Nephron (organoid): ENCODE data around the gene CERS5.

Experiments used
- H3K27ac Mint-ChIP-seq, 3 experiments: 2 replicates each; pipeline ENCODE4 v1.8.0; 2020; ENCODE audit warnings: mixed read lengths in 3 of 3, mild to moderate bottlenecking in 2 of 3, moderate library complexity in 1 of 3
- H3K27me3 Mint-ChIP-seq: 2 replicates; pipeline ENCODE4 v1.8.0; 2021; ENCODE audit warnings: low read depth, mild to moderate bottlenecking, moderate library complexity, mixed read lengths
- H3K36me3 Mint-ChIP-seq: 2 replicates; pipeline ENCODE4 v1.8.0; 2020; ENCODE audit warnings: low read depth, mixed read lengths
- H3K4me1 Mint-ChIP-seq: 2 replicates; pipeline ENCODE4 v1.8.0; 2020; ENCODE audit warnings: mixed read lengths
- H3K4me3 Mint-ChIP-seq, 3 experiments: 2 replicates each; pipeline ENCODE4 v1.8.0; 2020; ENCODE audit warnings: mild to moderate bottlenecking in 3 of 3, mixed read lengths in 3 of 3, moderate library complexity in 2 of 3
- H3K9me3 Mint-ChIP-seq: 2 replicates; pipeline ENCODE4 v1.8.0; 2020; ENCODE audit warnings: mixed read lengths
- CTCF ChIP-seq, 3 experiments: fragments of 200-600 bp; sonication (generic); IDR thresholded peaks; one replicate each; pipeline ENCODE4 v1.5.0; 2021; ENCODE audit warnings: antibody characterized with exemption in 3 of 3; ENCODE audit not compliant: unreplicated experiment in 3 of 3

Gene CERS5

GRCh38 chr12:50088577-50089335 is 78.4 kb downstream of the CERS5 start:
- Mint-ChIP-seq H3K4me1 (peaks cover 21% of the 10 kb centered on the region), H3K36me3 (peaks cover 63% of the 10 kb centered on the region), H3K27me3 (no peaks in the 10 kb centered on the region), H3K9me3 (no peaks in the 10 kb centered on the region), H3K4me3 (peak overlapping the region; percentile 41 to 70 (median 61)), H3K27ac (peak overlapping the region; percentile 22 to 53 (median 49))
- TF ChIP-seq CTCF (IDR thresholded peaks at IDR 0.05; ENCODE audit: unreplicated experiment in 3 of 3), result peak; percentile 75 to 77 (median 75)

DNA sequence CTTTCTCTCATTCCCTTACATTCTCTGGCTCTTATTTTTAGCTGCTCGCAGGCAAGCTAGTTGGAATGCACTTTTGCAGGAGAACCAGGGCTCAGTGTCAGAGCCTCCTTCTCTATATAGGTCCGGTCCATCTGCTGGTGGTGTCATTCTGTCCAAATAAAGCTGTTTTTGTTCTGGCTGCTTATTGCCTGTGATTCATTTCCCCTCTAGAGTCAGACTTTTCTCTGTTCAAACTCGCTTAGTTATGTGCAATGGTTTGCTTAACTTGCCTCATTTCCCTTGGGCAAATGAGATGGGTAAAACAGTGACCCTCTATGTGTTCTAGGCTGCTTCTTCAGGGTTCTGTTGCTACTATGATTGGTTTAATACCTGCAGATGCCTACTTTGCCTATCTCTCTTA is 79.2 kb downstream of the CERS5 start:
- no peak for TF ChIP-seq CTCF (IDR thresholded peaks at IDR 0.05; ENCODE audit: unreplicated experiment in 3 of 3)
- Mint-ChIP-seq H3K27ac (peak overlapping the region; percentile 10 to 53 (median 49)), H3K9me3 (no peaks in the 10 kb centered on the region), H3K36me3 (peaks cover 56% of the 10 kb centered on the region), H3K4me3 (peak overlapping the region; percentile 63 to 98 (median 76)), H3K4me1 (peaks cover 25% of the 10 kb centered on the region), H3K27me3 (no peaks in the 10 kb centered on the region)

- H3K4me1 Mint-ChIP-seq, result peaks cover 31% of the 10 kb centered on the region
- H3K27me3 Mint-ChIP-seq, result no peaks in the 10 kb centered on the region
- peak overlapping the region; percentile 97 to 98 (median 98) for H3K4me3 Mint-ChIP-seq
- no peaks in the 10 kb centered on the region for H3K9me3 Mint-ChIP-seq
- no peak for TF ChIP-seq CTCF (IDR thresholded peaks at IDR 0.05; ENCODE audit: unreplicated experiment in 3 of 3)
- peak overlapping the region in 2 of 3 experiments; percentile 29 to 98 for H3K27ac Mint-ChIP-seq
- peaks cover 52% of the 10 kb centered on the region for H3K36me3 Mint-ChIP-seq
Measured at GRCh38 chr12:50087151-50087550, 80.0 kb downstream of the CERS5 start.

DNA sequence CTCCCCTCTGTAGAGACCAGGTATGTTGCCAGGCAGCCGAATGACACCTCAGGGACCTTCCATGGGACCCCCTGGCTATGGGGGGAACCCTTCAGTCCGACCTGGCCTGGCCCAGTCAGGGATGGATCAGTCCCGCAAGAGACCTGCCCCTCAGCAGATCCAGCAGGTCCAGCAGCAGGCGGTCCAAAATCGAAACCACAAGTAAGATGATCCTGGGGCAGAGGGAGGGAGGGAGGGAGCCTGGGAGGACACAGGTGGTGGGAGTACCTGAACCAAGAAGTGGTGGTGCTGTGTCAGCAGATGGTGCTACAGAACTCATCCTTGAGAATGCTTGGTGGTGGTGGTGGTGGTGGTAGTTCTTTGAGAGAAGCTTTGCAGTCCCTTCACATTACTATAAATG is 81.0 kb downstream of the CERS5 start:
- no peak for TF ChIP-seq CTCF (IDR thresholded peaks at IDR 0.05; ENCODE audit: unreplicated experiment in 3 of 3)

GRCh38 chr12:50085615-50086072 is 81.5 kb downstream of the CERS5 start:
- no peaks in the 10 kb centered on the region for H3K9me3 Mint-ChIP-seq
- TF ChIP-seq CTCF (IDR thresholded peaks at IDR 0.05; ENCODE audit: unreplicated experiment in 3 of 3), result no peak
- H3K4me3 Mint-ChIP-seq, result peak overlapping the region; percentile 97 to 98 (median 98)
- peaks cover 40% of the 10 kb centered on the region for H3K36me3 Mint-ChIP-seq
- H3K27ac Mint-ChIP-seq, result peak overlapping the region; percentile 95 to 99 (median 98)
- H3K4me1 Mint-ChIP-seq, result peaks cover 32% of the 10 kb centered on the region
- H3K27me3 Mint-ChIP-seq, result no peaks in the 10 kb centered on the region

More for the DNA sequence above, 81.0 kb downstream of the CERS5 start:
- H3K27ac Mint-ChIP-seq, result peak overlapping the region; percentile 95 to 99 (median 98)
- H3K36me3 Mint-ChIP-seq, result peaks cover 44% of the 10 kb centered on the region
- no peaks in the 10 kb centered on the region for H3K27me3 Mint-ChIP-seq
- H3K4me3 Mint-ChIP-seq, result peak overlapping the region; percentile 97 to 98 (median 98)
- no peaks in the 10 kb centered on the region for H3K9me3 Mint-ChIP-seq
- peaks cover 32% of the 10 kb centered on the region for H3K4me1 Mint-ChIP-seq
